ENCODE data around the gene SYT2. TPM values are rescaled to one million over a fixed set of nuclear protein-coding genes. Genes with fewer than 3 reads are reported as not detected.

Gene SYT2
- total RNA-seq, 1 experiment from 2014 or later: not detected

- intact Hi-C loops (cut with micrococcal nuclease): loop anchor here (10.0 kb wide), 1 partner anchor 441 kb away; no protein-coding TSS in a partner anchor
Measured at GRCh38 chr1:202625416-202626360, 84.6 kb downstream of the SYT2 start.

More at GRCh38 chr1:202625416-202626360, 84.6 kb downstream of the SYT2 start:
- no peak overlapping the region for H3K27ac ChIP-seq (ENCODE audit: low read depth, low read length)
- H4K20me1 ChIP-seq (ENCODE audit: insufficient read depth): no peaks in the 10 kb centered on the region
- H3K9ac ChIP-seq (ENCODE audit: low read length): no peak overlapping the region
- TF ChIP-seq RAD21 (IDR thresholded peaks at IDR 0.05; ENCODE audit: low read depth) (peak; percentile 70), YY1 (IDR thresholded peaks at IDR 0.05; ENCODE audit: extremely low read depth, insufficient replicate concordance, low read depth, low read length) (no peak)
- TF ChIP-seq, protein P1, sequence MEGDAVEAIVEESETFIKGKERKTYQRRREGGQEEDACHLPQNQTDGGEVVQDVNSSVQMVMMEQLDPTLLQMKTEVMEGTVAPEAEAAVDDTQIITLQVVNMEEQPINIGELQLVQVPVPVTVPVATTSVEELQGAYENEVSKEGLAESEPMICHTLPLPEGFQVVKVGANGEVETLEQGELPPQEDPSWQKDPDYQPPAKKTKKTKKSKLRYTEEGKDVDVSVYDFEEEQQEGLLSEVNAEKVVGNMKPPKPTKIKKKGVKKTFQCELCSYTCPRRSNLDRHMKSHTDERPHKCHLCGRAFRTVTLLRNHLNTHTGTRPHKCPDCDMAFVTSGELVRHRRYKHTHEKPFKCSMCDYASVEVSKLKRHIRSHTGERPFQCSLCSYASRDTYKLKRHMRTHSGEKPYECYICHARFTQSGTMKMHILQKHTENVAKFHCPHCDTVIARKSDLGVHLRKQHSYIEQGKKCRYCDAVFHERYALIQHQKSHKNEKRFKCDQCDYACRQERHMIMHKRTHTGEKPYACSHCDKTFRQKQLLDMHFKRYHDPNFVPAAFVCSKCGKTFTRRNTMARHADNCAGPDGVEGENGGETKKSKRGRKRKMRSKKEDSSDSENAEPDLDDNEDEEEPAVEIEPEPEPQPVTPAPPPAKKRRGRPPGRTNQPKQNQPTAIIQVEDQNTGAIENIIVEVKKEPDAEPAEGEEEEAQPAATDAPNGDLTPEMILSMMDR (IDR thresholded peaks at IDR 0.05 in 2 of 3, conservative IDR thresholded peaks at IDR 0.05 in 1 of 3; ENCODE audit: borderline replicate concordance in 1 of 3, insufficient read depth in 1 of 3, low read depth in 2 of 3, low read length in 2 of 3): peak; percentile 56 to 71 (median 58)
- POLR2A ChIA-PET: interaction anchor here (0.6 kb wide), 1 partner anchor 143 kb away, joined by 3 read pairs; no protein-coding TSS in a partner anchor
- DNase-seq (ENCODE audit: low read depth, low spot score): peak; percentile 26
- RAD21 ChIA-PET (ENCODE audit: low non-redundant PET in 1 of 2, low total read pairs in 2 of 2, uncharacterized antibody in 2 of 2, unreplicated experiment in 2 of 2): no interaction called here
- CTCF ChIA-PET: interaction anchor here (0.6 to 1.3 kb wide), 2 partner anchors 94 to 124 kb away, joined by 3 to 4 read pairs; no protein-coding TSS in a partner anchor
- H3K27me3 ChIP-seq (ENCODE audit: insufficient read depth, low read length): no peaks in the 10 kb centered on the region
- ATAC-seq: peak; percentile 98
- no TSS peak for BruUV-seq (replicated peaks)
- no peaks in the 10 kb centered on the region for H3K79me2 ChIP-seq (ENCODE audit: insufficient read depth, low read length)
- H2AFZ ChIP-seq (ENCODE audit: low read depth, low read length, poor library complexity, severe bottlenecking): no peak overlapping the region
- peak overlapping the region; percentile 4 for H3K4me2 ChIP-seq (ENCODE audit: low read length)
- peaks cover 0 to 18% of the 10 kb centered on the region in 2 experiments; a peak in 2 of 4 replicates for H3K4me1 ChIP-seq (ENCODE audit: control insufficient read depth in 1 of 2, insufficient read depth in 2 of 2, low read length in 2 of 2)
- H3K9me3 ChIP-seq (ENCODE audit: control insufficient read depth in 1 of 2, insufficient read depth in 1 of 2, low read depth in 1 of 2, low read length in 2 of 2): no peaks in the 10 kb centered on the region
- no peak overlapping the region for H3K4me3 ChIP-seq (replicated peaks in 1 of 2; ENCODE audit: low read depth in 1 of 2, low read length in 2 of 2)
- H3K9me2 ChIP-seq (ENCODE audit: insufficient read depth): no peaks in the 10 kb centered on the region
- H3K36me3 ChIP-seq (ENCODE audit: control insufficient read depth in 1 of 2, insufficient read depth in 2 of 2, low read length in 2 of 2): no peaks in the 10 kb centered on the region
